ENCODE data around the gene SLC39A6. TPM values are rescaled to one million over a fixed set of nuclear protein-coding genes. Genes with fewer than 3 reads are reported as not detected.
"Not testable (repeated sequence)": the region's sequence is repeated elsewhere in the genome, so short reads cannot be mapped to it uniquely, and the experiment has no call there.

Gene SLC39A6
- total RNA-seq, 1 experiment from 2014 or later = 57.9 TPM

DNA sequence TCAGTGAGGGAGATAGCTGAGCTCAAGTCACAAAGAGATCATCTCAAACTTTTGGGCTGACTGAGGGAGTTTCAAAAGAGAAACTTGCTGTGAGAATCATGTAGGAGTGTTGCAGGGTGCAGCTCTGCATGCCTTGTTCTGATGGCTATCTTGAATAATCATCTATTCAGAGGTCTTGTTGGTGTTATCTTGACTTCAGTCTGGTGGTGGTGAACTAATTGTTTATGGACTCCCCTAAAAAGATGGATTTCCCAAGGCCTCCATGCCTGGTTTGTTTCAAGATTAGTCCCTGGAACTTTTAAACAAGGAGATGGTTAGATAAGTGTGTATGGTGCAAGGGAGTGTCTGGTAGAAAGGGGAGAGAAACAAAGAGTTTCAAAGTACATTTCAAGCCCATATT lies 29.8 kb downstream of the SLC39A6 start:
- no peak for DNase-seq (ENCODE audit: low read depth)

DNA sequence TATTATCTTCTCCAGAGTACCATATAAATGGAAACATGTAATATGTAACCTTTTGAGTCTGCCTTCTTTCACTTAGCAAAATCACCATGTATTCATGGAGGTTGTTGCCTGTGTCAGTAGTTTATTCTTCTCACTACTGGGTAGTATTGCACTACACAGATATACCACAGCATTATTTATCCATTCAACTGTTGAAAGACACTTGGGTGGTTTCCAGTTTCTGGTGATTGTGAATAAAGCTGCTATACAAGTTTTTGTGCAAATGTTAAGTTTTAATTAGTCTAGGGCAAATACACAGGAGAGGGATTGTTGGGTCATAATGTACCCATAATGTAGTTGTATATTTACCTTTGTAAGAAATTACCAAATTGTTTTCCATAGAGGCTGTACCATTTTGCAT lies 32.2 kb downstream of the SLC39A6 start:
- DNase-seq (ENCODE audit: low read depth) = no peak

DNA sequence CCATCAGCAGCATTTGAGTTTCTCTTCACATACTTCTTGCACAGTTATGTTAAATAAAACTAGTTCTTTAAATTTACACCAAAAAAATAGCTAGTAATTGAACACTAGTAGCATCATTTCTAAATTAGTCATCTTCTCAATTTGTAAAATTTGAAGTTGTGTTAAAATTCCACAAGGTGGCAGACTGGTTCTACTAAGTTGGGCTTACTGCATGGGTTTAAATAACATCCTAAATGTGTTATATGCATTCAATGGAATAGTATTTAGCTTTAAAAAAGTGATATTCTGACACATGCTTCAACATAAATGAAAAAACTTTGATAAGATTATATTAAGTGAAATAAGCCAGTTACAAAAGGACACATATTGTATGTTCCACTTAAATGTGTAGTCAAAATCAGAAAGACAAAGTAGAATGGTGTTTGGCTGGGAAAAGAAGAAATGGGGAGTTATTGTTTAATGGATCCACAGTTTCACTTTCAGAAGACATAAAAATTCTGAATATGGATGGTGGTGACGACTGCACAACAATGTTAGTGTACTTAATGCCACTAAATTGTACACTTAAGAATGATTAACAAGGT lies 33.1 kb downstream of the SLC39A6 start:
- DNase-seq (ENCODE audit: low read depth) = peak; percentile 25

DNA sequence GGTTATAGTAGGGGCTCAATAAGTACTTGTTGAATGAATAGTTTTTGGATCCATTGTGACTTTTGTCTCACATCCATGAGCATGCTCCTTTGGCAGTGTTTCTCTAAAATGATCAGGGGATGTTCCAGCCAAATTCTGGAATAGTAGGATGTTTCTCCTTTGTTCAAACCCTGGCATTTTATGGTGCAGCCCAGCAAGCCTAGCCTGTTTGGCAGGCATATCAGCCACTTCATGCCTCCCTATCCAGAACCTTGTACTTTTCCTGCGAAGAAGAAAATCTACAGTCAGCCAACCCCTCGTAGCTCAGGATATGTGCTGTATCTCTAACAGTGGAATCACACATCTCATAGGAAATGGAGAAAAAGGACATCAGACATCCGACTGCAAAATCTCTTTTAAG lies 34.7 kb downstream of the SLC39A6 start:
- no peak for DNase-seq (ENCODE audit: low read depth)

DNA sequence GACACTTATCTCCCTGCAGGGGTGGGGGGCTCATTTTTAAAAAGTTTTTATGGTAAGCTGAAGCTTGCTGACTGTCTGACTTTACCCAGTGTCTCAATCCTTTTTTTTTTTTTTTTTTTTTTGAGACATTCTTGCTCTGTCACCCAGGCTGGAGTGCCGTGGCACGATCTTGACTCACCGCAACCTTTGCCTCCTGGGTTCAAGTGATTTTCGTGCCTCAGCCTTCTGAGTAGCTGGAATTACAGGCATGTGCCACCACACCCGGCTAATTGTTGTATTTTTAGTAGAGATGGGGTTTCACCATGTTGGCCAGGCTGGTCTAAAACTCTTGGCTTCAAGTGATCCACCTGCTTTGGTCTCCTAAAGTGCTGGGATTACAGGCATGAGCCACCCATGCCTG lies 37.0 kb downstream of the SLC39A6 start:
- DNase-seq (ENCODE audit: low read depth) = not testable (repeated sequence)

DNA sequence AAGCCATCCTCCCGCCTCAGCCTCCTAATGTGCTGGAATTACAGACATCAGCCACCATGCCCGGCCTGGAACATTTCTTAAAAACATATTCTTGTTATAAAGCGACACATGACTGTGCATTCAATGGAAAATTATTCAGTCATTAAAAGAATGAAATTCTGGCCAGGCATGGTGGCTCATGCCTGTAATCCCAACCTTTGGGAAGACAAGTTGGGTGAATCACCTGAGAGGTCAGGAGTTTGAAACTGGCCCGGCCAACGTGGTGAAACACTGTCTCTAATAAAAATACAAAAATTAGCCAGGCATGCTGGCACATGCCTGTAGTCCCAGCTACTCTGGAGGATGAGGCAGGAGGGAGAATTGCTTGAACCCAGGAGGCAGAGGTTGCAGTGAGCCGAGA lies 40.1 kb downstream of the SLC39A6 start:
- no peak for DNase-seq (ENCODE audit: low read depth)

DNA sequence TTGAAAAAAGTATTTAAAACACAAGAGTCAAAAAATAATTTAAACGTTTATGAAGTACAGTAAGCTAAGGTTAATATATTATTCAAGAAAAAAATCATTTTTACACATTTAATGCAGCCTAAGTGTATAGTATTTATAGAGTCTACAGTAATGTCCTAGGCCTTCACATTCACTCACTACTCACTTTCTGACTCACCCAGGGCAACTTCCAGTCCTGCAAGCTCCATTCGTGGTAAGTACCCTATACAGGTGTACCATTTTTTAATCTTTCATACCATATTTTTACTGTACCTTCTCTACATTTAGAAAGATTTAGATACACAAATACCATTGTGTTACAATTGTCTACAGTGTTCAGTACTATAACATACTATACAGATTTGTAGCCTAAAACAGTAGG lies 40.9 kb downstream of the SLC39A6 start:
- DNase-seq (ENCODE audit: low read depth) = no peak

DNA sequence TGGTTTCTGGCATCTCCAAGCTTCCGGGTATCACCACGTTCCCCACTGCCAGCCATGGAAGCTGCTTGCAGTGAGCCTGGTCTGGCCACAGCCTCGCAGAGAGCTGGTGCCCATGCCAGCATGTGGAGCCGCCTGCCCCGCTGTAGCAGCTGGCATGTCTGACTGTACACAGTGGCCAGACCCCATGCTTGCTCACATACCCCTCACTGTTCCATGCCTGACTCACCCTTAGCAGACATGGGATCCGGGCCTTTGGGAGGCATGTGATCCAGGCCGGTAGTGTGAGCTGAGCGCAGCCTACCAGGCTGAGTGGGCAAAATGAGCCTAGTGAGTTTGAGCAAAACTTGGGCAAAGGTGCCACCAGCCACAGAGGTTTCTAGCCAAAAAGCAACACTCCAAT lies 43.0 kb downstream of the SLC39A6 start:
- DNase-seq (ENCODE audit: low read depth) = no peak

DNA sequence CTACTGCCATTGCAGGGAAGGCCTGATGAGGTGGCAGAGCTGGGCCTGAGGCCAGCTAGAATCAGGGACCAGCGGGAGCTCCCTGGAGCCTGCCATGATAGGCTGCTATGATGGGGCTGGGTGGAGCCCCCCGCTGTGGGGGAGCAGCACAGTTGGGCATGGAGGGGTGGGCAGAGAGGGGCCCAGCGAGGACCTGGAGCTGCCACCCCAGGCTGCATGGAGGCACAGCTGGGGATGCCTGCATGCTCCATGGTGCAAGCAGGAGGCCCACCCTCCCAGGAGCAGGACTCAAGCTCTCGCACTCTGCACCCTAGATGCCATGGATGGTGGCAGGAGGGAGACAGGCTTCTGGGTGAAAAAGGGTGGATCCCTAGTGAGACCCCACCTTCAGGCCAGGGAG lies 43.9 kb downstream of the SLC39A6 start:
- no peak for DNase-seq (ENCODE audit: low read depth)

DNA sequence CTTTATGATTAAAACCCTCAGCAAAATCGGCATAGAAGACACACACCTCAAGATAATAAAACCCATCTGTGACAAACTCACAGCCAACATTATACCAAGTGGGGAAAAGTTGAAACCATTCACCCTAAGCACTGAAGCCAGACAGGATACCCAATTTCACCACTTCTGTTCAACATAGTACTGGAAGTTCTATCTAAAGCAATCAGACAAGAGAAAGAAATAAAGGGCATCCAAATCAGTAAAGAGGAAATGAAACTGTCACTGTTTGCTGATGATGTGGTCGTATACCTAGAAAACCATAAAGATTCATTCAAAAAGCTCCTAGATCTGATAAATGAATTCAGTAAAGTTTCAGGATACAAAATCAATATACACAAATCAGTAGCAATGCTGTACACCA lies 45.4 kb downstream of the SLC39A6 start:
- DNase-seq (ENCODE audit: low read depth) = no peak

DNA sequence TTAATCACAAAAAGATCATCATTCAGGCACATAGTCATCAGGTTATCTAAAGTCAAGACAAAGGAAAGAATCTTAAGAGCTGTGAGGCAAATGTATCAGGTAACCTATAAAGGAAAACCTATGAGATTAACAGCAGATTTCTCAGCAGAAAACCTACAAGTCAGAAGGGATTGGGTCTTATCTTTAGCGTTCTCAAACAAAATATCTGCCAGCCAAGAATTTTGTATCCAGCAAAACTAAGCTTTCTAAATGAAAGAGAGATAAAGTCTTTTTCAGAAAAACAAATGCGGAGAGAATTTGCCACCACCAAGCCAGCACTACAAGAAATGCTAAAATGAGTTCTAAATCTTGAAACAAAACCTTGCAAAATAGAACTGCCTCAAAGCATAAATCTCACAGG lies 48.0 kb downstream of the SLC39A6 start:
- not testable (repeated sequence) for DNase-seq (ENCODE audit: low read depth)

DNA sequence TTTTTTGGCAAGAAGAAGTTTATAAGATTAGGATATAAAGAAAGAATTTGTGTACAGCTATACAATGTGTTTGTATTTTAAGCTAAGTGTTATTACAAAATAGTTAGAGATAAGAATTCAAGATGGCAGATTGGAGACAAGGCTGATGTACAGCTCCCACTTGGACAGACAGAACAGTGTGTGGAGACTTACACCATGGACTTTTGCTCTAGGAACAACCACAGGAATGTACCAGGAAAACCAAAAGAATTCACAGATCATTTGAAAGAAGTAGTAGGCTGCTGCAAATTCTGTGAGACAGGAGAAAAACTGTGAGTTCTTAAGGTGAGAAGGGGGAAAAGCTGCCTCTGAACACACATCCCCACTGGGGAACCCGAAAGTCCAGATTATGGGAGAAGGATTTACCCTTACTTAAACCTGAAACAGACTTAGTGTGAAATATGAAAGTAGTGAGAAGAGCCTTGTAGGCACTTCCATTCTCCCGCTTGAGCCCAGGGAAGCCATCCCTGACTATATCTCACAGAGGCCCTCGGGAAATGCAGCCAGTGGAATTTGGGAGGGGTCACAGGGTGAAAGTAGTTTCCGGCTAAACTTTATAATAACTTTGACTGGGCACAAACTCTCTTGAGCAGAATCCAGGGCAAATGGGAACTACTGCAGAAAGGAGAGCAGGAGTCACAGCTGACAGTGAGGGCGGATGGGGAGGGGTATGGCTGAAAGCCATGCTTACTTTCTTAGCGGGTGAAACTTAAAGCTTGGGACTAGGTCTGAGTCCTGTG lies 50.2 kb downstream of the SLC39A6 start:
- DNase-seq (ENCODE audit: low read depth) = no peak

DNA sequence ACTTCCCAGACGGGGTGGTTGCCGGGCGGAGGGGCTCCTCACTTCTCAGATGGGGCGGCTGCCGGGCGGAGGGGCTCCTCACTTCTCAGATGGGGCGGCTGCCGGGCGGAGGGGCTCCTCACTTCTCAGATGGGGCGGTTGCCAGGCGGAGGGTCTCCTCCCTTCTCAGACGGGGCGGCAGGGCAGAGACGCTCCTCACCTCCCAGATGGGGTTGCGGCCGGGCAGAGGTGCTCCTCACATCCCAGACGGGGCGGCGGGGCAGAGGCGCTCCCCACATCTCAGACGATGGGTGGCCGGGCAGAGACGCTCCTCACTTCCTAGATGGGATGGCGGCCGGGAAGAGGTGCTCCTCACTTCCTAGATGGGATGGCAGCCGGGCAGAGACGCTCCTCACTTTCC lies 51.4 kb downstream of the SLC39A6 start:
- DNase-seq (ENCODE audit: low read depth) = not testable (repeated sequence)

DNA sequence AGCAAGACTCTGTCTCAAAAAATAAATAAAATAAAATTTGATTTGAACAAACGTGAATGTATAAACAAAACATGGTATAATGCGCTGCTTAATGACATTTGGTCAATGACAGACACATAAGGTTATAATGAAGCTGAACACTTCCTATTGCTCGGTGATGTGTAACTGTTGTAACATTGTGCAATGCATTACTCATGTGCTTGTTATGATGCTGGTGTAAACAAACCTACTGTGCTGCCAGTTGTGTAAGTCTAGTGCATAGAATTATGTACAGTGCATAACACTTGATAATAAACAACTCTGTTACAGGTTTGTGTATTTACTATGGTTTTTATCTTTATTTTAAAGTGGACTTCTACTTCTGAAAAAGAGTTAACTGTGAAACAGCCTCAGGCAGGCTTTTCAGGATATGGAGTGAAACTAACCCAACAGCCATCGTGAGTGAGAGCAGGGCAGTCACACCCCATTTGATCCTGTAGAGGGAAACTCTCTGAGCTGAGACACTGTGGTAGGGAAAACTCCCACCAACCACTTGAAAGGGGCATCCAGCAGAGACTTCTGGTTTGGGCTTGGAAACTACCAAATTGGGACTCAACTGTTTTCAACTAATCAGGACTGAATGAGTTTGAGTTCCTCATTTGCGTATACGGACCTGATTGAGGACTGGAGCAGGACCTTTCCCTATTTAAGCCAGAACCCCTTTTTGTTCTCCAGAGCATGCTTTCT lies 53.1 kb downstream of the SLC39A6 start:
- no peak for DNase-seq (ENCODE audit: low read depth)

DNA sequence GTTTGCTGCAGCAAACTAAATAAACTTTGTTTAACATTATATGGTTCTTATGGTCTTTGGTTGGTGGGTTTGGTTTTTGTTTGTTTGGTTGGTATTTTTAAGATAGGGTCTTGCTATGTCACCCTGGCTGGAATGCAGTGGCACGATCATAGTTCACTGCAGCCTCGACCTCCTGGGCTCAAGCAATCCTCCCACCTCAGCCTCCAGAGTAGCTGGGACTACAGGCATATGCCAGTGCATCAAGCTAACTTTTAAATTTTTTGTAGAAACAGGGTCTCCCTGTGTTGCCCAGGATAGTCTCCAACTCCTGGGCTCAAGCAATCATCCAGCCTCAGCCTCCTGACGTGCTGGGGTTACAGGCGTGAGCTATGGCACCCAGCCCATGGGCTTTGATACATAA lies 54.7 kb downstream of the SLC39A6 start:
- no peak for DNase-seq (ENCODE audit: low read depth)

DNA sequence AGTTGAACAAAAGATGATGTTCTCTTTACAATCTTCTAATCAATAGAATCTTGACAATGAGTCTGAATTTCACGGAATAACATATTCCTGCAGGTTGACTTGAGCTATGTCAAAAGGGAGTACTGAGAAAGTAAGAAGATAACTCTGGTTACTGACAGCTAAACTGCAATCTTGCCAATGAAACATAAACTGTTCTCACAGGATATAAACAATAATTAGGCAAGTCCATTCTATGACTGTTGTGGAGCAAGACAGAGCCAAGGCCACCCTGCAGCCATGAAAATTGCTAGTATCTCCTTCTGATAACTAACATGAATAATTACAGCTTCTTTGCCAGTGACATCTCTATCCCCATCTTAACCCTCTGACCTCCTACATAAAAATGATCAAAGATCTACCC lies 55.5 kb downstream of the SLC39A6 start:
- DNase-seq (ENCODE audit: low read depth) = no peak

DNA sequence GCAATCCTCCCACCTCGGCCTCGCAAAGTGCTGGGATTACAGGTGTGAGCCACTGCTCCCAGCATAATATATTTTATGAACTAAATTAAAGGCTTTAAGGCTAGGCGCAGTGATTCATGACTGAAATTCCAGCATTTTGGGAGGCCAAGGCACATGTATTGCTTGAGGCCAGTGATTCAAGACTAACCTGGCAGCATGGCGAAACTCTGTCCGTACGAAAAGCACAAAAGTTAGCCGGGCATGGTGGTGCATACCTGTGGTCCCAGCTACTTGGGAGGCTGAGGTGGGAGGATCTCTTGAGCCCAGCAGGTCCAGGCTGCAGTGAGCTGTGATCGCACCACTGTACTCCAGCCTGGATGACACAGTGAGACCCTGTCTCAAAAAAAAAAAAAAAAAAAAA lies 56.7 kb downstream of the SLC39A6 start:
- DNase-seq (ENCODE audit: low read depth) = not testable (repeated sequence)

DNA sequence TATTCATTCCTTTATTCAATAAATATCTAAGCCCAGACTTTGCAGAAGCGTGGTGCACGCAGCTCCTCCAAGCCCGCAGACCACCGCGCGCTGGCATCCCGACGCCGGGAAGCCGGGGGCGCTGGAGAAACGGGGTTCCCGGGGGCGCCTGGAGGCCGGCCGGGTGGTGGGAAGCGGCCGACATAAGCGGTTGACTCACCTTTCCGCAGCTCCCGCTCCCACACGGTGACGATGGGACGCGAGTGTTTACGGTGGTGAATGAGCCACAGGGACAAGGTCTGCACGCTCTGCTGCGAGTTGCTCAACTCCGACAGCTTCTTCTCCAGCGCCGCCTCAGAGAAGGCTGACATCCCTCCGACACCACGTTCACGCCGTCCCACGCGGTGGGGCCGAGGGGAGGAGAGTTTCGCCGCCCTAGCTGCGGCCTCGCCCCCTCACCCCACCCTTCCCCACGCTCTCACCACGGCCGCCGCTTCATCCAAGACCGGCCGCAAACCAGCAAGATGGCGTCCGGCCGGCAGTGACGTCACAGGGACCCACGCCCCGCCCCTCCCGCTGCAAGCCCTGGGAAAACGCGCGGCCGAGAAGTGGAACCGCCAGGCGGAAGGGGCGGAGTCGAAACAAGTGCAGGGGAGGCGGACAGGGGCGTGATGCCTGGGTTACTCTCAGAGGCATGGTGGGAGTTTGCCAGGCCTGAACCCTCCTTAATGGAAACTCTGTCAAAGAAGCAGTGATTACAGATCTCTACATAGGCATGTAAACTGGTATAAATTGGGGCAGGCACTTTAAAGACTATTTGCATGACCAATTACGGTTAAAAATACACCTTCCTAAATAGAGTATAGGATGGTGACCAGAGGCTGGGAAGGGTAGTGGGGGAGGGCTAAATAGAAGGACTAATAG lies 61.8 kb downstream of the SLC39A6 start, which contains the start of gene RPRD1A:
TSS of gene RPRD1A (minus strand) at position 505 of the 903 bp plus-strand sequence. CDS start at position 350, 155 bp downstream.
- peak; percentile 96 for DNase-seq (ENCODE audit: low read depth)

DNA sequence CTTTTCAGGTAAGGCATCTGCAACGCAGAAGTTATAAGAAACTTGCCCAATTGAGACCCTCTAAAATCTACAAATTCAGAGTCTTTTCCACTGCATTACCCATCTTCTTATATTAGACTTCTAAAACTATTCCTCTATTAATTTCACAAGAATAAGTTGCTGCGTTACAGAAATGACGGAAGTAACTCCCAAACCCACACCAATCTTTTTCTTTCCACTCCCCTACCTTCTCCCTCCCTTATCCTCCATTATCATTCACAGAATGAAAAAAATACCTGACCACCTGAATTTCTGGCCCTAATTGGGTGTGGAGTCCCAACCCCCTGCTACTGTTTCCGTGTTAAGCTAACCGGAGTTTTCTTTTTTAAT lies 62.5 kb downstream of the SLC39A6 start:
- no peak for DNase-seq (ENCODE audit: low read depth)

DNA sequence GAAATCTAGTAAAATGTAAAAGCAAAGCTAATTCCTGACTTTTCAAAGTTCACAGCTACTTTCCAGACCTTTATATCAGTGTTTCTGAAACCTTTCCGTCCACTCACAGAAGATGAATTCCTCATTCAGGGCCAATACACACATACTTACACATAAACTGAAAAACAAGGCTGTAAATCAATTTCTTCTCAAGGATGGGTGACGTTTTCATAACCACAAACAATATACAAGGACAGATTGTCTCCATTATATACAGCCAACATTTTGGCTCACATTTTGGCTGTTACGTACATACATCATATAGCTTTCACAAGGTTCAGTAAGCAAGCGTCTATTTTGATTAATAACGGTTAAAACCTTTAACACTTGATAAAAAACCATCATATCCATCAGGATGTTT lies 63.1 kb downstream of the SLC39A6 start:
- DNase-seq (ENCODE audit: low read depth) = no peak

DNA sequence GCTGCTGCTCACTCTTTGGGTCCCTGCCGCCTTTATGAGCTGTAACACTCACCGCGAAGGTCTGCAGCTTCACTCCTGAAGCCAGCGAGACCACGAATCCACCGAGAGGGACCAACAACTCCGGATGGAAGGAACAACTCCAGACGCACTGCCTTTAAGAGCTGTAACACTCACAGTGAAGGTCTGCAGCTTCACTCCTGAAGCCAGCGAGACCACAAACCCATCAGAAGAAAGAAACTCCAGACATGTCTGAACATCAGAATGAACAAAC lies 64.4 kb downstream of the SLC39A6 start:
- DNase-seq (ENCODE audit: low read depth) = not testable (repeated sequence)

Measured in Daoy (cell line).